ENCODE measurements around the gene SOX12.
"Not testable (repeated sequence)": the region's sequence is repeated elsewhere in the genome, so short reads cannot be mapped to it uniquely, and the experiment has no call there.

The SOX12 gene

GRCh38 chr20:364905-365794 is 39.8 kb downstream of the SOX12 start:
- DNase-seq, result no peak

- no peak for DNase-seq
Measured at GRCh38 chr20:366041-366718, 40.8 kb downstream of the SOX12 start.

GRCh38 chr20:366719-367485 is 41.5 kb downstream of the SOX12 start:
- no peak for DNase-seq

GRCh38 chr20:367486-367887 is 42.1 kb downstream of the SOX12 start:
- no peak for DNase-seq

GRCh38 chr20:368915-369314 is 43.6 kb downstream of the SOX12 start:
- DNase-seq, result no peak

- no peak for DNase-seq
Measured at GRCh38 chr20:370151-370600, 44.8 kb downstream of the SOX12 start.

- no peak for DNase-seq
Measured at GRCh38 chr20:370977-371754, 45.8 kb downstream of the SOX12 start.

- no peak for DNase-seq
Measured at GRCh38 chr20:371755-372542, 46.6 kb downstream of the SOX12 start.

GRCh38 chr20:372543-373082 is 47.3 kb downstream of the SOX12 start:
- not testable (repeated sequence) for DNase-seq

GRCh38 chr20:373171-373890 is 48.0 kb downstream of the SOX12 start:
- DNase-seq, result no peak

- DNase-seq, result no peak
Measured at GRCh38 chr20:375265-375889, 50.0 kb downstream of the SOX12 start.

- no peak for DNase-seq
Measured at GRCh38 chr20:376089-376488, 50.7 kb downstream of the SOX12 start.

- no peak for DNase-seq
Measured at GRCh38 chr20:376750-377149, 51.4 kb downstream of the SOX12 start.

GRCh38 chr20:377578-377977 is 52.2 kb downstream of the SOX12 start:
- DNase-seq, result not testable (repeated sequence)

- DNase-seq, result no peak
Measured at GRCh38 chr20:378961-379336, 53.6 kb downstream of the SOX12 start.
